ENCODE measurements around the gene SCUBE1.

GRCh38 chr22:43391306-43391705 lies 48.1 kb upstream of the SCUBE1 start:
- no peak for TF ChIP-seq CTCF (IDR thresholded peaks at IDR 0.05)
- no peak for TF ChIP-seq SMC3 (IDR thresholded peaks at IDR 0.05; ENCODE audit: low read depth, low read length)
- no peak for TF ChIP-seq EZH2phosphoT487 (IDR thresholded peaks at IDR 0.05; ENCODE audit: borderline replicate concordance, low read depth)
- TF ChIP-seq GATA2 (CRISPR knock-in tag; IDR thresholded peaks at IDR 0.05), result no peak
- no peak for TF ChIP-seq RAD21 (IDR thresholded peaks at IDR 0.05; ENCODE audit: low read length)
- no peak for TF ChIP-seq POLR2AphosphoS5 (IDR thresholded peaks at IDR 0.05; ENCODE audit: low read depth, low read length)
- TF ChIP-seq SIN3A (IDR thresholded peaks at IDR 0.05; ENCODE audit: borderline replicate concordance, low read depth, low read length), result no peak

Measured in SK-N-SH (cell line).